ENCODE measurements around the gene RAD23B.

DNA sequence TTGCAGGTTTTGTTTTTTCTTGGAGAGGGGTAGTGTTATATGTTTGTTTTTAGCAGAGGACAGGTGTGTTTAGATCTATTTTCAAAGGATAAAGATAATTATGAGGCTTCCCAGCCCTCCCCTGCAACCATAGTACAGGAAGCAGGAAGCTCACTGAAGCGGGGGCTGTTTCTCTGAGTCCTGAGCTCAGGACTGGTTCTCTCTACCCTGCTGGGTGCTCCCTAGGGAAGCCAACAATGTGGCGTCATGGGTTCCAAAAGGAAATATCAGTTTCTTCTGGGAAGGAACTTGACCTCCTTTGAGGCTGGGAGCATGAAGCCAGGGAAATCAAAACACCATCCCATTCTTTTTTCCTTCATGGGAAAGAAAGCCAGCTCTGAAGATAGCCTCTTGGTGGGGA is 62.2 kb downstream of the RAD23B start:
- TF ChIP-seq, protein P1, sequence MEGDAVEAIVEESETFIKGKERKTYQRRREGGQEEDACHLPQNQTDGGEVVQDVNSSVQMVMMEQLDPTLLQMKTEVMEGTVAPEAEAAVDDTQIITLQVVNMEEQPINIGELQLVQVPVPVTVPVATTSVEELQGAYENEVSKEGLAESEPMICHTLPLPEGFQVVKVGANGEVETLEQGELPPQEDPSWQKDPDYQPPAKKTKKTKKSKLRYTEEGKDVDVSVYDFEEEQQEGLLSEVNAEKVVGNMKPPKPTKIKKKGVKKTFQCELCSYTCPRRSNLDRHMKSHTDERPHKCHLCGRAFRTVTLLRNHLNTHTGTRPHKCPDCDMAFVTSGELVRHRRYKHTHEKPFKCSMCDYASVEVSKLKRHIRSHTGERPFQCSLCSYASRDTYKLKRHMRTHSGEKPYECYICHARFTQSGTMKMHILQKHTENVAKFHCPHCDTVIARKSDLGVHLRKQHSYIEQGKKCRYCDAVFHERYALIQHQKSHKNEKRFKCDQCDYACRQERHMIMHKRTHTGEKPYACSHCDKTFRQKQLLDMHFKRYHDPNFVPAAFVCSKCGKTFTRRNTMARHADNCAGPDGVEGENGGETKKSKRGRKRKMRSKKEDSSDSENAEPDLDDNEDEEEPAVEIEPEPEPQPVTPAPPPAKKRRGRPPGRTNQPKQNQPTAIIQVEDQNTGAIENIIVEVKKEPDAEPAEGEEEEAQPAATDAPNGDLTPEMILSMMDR (CRISPR knock-in tag; IDR thresholded peaks at IDR 0.05): no peak
- TF ChIP-seq ZNF274 (CRISPR knock-in tag; IDR thresholded peaks at IDR 0.05): no peak
- TF ChIP-seq SIX4 (CRISPR knock-in tag; IDR thresholded peaks at IDR 0.05): no peak
- TF ChIP-seq NCOA5 (CRISPR knock-in tag; IDR thresholded peaks at IDR 0.05): no peak
- no peak for TF ChIP-seq CREB1 (IDR thresholded peaks at IDR 0.05)
- no peak for TF ChIP-seq CREB1 (CRISPR knock-in tag; IDR thresholded peaks at IDR 0.05)
- no peak for TF ChIP-seq KAT8 (CRISPR knock-in tag; IDR thresholded peaks at IDR 0.05)
- TF ChIP-seq TCF12 (IDR thresholded peaks at IDR 0.05): no peak
- TF ChIP-seq TCF12 (CRISPR knock-in tag; IDR thresholded peaks at IDR 0.05): no peak
- TF ChIP-seq GFI1 (CRISPR knock-in tag; IDR thresholded peaks at IDR 0.05; ENCODE audit: borderline replicate concordance): no peak
- TF ChIP-seq ZNF704 (CRISPR knock-in tag; IDR thresholded peaks at IDR 0.05; ENCODE audit: borderline replicate concordance): no peak

All from HepG2 (cell line).